GM12874 (cell line): Measurements from ENCODE around the gene MALSU1.

Experiments used
- CTCF ChIP-seq: IDR thresholded peaks from 2 replicates; pipeline ENCODE4 v1.5.1; 2011; ENCODE audit warnings: low read depth, mild to moderate bottlenecking, control low read depth, low read length, moderate library complexity; ENCODE audit not compliant: insufficient read depth

Gene MALSU1

DNA sequence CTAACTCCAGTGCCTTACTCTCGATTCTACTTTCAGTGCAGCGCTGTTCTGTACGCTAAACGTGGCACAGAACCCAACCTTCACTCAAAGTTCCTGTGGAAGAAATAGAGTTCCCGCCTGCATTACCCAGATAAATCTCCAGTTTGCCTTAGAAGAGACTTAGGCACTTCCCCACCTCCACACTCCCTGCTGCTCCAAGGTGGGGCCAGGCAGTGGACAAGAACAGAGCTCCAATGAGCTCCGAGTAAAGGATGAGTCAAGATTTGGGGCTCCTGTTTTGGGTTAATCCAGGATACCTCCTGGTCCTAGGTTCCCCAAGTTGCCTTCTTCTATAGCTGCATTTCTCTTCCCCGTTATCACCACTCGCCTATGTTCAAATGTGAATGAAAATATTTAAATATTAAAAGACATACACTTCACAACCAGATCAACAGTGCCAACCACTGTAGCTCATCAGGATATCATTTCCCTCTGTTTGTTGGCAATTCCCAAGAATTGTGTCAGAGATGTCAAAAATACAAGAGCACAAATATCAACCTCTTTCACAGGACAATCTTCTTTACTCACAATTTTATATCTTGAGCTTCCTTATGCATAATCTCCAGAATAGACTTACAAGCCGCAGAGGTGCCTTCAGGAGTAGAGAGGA is 48.0 kb downstream of the MALSU1 start:
- TF ChIP-seq CTCF, result no peak

DNA sequence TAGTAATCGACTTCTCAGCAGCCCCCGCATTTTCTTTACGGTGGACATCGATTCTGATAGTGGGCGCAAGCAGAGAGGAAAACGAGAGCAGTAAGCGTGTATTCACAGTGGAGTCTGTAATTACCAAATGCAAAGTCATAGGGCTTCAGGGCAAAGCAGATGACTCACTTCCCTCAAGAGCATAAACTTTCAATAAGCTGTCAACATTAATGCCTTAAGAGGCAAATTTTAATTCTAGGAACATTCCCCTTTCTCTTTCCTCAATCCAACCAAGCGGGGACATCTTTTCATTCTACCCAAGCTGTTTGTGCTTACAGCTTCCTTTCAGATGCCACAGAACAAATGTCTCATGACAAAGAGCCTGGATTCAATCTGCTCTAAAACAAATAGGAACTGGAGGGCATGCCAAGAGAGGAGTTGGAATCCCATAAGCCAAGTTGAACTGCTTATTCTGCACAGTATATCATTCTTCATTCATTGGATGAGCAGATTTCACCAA is 48.6 kb downstream of the MALSU1 start:
- TF ChIP-seq CTCF, result no peak

DNA sequence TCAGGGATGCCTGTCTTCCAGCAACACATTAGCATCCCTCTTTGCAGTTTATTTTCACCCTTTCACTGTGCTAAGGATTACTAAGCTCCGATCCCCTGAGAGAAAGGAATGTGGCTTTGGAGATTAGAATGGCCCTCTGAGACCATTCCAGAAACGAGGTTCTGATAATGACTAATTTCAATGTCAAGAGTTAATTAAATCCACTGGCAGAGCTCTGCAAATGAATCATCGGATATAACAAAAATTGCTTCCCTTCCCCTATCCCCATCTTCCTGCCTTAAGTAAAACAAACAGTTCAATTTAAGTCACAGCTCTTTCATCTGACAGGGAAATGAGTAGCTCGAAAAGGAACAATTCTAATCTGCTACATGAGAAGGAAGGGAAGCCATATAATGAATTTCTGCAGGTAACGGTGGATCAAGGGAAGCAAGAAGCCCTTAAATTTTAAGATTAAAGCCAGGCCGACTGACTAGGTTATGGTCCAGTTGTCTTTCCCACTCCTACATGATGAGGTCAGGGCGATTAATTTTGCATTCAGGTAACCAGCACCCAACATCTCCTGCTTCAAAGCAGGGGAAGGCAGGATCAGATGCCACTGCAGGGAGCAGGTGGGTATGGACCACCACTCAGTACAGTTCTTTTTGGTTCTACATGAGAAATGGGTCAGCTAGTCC is 50.5 kb downstream of the MALSU1 start:
- no peak for TF ChIP-seq CTCF

GRCh38 chr7:23350466-23350865 is 51.3 kb downstream of the MALSU1 start:
- no peak for TF ChIP-seq CTCF

DNA sequence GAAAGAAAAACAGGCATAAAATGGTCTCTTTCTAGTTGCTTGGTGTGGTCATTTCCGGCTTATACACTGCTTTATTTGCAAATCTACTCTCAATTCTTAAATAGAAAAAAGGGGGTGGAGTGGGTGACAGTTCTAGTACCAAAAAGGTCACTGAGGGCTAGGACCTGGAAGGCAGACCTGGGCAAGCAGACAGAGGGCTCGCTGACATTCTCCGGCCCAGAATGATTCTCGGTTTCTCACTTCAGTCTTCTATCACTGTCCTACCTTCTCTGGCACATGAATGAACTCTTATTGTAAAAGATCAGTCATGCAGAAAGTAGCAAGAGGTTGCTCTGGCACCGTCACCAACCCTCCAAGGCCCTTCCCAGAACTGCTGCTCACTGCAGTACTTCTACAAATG is 54.0 kb downstream of the MALSU1 start:
- TF ChIP-seq CTCF, result no peak

- TF ChIP-seq CTCF, result no peak
Measured at GRCh38 chr7:23356168-23356567, 57.0 kb downstream of the MALSU1 start.

DNA sequence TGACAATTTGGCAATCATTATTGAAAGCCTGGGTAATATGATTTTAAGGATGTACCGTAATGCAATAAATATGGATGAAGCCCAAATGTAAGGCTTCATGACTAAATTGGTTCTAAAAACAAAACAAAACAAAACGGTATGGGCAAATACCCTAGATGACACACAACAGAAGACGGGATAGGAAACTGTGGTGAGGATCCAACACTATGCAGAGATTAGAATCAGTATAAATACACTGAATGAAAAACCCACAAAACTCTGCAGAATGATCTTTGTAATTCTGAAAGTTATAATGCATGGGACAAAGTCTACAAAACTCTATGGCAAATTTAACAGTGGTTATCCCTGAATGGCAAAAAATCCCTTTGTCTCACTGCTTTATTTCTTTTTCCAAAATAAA is 57.6 kb downstream of the MALSU1 start:
- no peak for TF ChIP-seq CTCF
